Measurements from ENCODE around the gene KCNMA1.
"Not testable (repeated sequence)": the region's sequence is repeated elsewhere in the genome, so short reads cannot be mapped to it uniquely, and the experiment has no call there.

The KCNMA1 gene

DNA sequence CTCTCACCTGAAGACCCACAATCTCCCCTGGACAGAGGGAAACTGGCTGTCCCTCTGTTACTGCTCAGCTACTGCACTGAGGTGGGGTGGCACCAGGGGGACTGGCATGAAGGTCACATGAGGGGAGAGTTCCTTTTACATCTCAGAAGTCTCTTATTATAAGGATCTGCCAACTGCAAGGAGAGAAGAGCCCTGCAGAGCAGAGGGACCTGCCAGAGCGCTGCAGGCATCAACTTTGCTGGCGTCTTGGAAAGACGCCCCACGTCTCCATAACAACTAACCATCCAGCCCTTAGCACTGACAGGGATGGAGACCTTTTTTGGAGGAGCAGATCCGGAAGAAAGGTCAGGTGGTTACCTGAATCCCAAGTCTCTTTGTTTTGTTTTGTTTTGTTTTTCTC, 218.6 kb downstream of the KCNMA1 start:
- H3K9me3 ChIP-seq (replicated peaks in 1 of 11), result no peaks in the 10 kb centered on the region
- H3K27ac ChIP-seq, result no peak overlapping the region
- H3K4me3 ChIP-seq, result no peak overlapping the region
- H3K4me1 ChIP-seq, result peaks cover 0 to 24% (median 13%) of the 10 kb centered on the region in 10 experiments; a peak in 12 of 20 replicates
- no peak overlapping the region for H3K9ac ChIP-seq
- H4K20me1 ChIP-seq, result peaks cover 0 to 100% (median 0%) of the 10 kb centered on the region in 11 experiments; a peak in 2 of 22 replicates
- no peak overlapping the region for H3K4me2 ChIP-seq
- TF ChIP-seq Cebpa-rat (IDR thresholded peaks at IDR 0.05), result no peak
- H3K27me3 ChIP-seq, result no peaks in the 10 kb centered on the region
- no peaks in the 10 kb centered on the region for H3K36me3 ChIP-seq

- H3K4me2 ChIP-seq, result no peak overlapping the region
- H3K27ac ChIP-seq, result no peak overlapping the region
- peaks cover 0 to 100% (median 0%) of the 10 kb centered on the region in 11 experiments; a peak in 2 of 22 replicates for H4K20me1 ChIP-seq
- no peak overlapping the region for H3K4me3 ChIP-seq
- H3K27me3 ChIP-seq, result no peaks in the 10 kb centered on the region
- H3K9ac ChIP-seq, result no peak overlapping the region
- H3K4me1 ChIP-seq, result peaks cover 0 to 27% (median 14%) of the 10 kb centered on the region in 10 experiments; a peak in 12 of 20 replicates
- H3K9me3 ChIP-seq (replicated peaks in 1 of 11), result no peaks in the 10 kb centered on the region
- no peaks in the 10 kb centered on the region for H3K36me3 ChIP-seq
- TF ChIP-seq Cebpa-rat (IDR thresholded peaks at IDR 0.05), result no peak
Observed at GRCh38 chr10:77417806-77418640, 219.6 kb downstream of the KCNMA1 start.

- no peak overlapping the region for H3K4me2 ChIP-seq
- no peaks in the 10 kb centered on the region for H3K36me3 ChIP-seq
- no peak for TF ChIP-seq Cebpa-rat (IDR thresholded peaks at IDR 0.05)
- no peaks in the 10 kb centered on the region for H3K27me3 ChIP-seq
- H3K9me3 ChIP-seq (replicated peaks in 1 of 11), result no peaks in the 10 kb centered on the region
- H3K4me3 ChIP-seq, result no peak overlapping the region
- H3K9ac ChIP-seq, result no peak overlapping the region
- peaks cover 0 to 27% (median 14%) of the 10 kb centered on the region in 10 experiments; a peak in 12 of 20 replicates for H3K4me1 ChIP-seq
- H3K27ac ChIP-seq, result no peak overlapping the region
- H4K20me1 ChIP-seq, result peaks cover 0 to 99% (median 0%) of the 10 kb centered on the region in 11 experiments; a peak in 2 of 22 replicates
Observed at GRCh38 chr10:77417359-77417758, 220.2 kb downstream of the KCNMA1 start.

DNA sequence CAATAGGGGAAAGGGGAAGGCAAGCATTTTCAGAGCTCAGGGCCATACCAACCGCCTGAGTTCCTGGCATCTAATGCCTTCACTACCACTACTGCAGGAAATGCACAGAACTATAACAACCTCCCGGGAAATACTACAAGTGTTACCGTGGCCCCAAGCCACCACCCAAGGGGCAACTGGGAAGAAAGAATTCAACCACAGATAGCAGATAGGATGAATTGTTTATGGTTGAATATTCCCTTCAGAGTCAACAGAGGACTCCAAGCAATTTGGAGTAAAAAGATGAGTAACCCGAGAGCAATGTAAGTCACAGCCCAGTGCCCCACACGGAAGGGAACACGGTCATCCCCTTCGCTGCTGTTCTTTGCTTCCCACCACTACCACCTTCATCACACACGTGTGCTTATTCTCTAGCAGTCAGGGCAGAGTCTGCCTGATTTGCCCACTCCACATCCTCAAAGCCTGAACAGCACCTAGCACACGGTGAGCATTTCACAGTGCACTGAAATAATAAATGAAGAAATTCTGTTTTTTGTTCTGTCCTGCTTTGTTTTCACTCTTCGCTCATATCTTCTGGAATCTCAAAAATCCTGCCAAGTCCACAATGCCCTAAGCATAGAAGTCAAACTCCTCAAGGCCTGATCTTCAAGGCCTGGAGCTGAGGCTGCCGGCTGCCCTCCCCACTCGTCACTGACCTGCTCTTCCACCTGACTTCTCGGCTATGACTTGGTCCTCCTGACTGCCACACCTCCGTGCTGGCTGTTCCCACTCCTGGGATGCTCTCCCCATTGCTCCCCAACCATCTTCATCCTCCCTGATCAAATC, 221.1 kb downstream of the KCNMA1 start:
- Histone ChIP-seq H3K27ac (no peak overlapping the region), H3K36me3 (no peaks in the 10 kb centered on the region), H3K9ac (no peak overlapping the region), H3K4me2 (peak overlapping the region in 9 of 11 experiments; percentile 0 to 60 (median 33); a peak in 13 of 22 replicates), H3K4me3 (no peak overlapping the region), H3K9me3 (replicated peaks in 1 of 11) (no peaks in the 10 kb centered on the region), H4K20me1 (peaks cover 0 to 99% (median 0%) of the 10 kb centered on the region in 11 experiments; a peak in 2 of 22 replicates), H3K27me3 (no peaks in the 10 kb centered on the region), H3K4me1 (peaks cover 0 to 27% (median 14%) of the 10 kb centered on the region in 10 experiments; a peak in 12 of 20 replicates)
- no peak for TF ChIP-seq Cebpa-rat (IDR thresholded peaks at IDR 0.05)

GRCh38 chr10:77415313-77415960, 222.2 kb downstream of the KCNMA1 start:
- Histone ChIP-seq H3K27me3 (no peaks in the 10 kb centered on the region), H3K4me1 (peaks cover 0 to 27% (median 14%) of the 10 kb centered on the region in 10 experiments; a peak in 12 of 20 replicates), H3K36me3 (no peaks in the 10 kb centered on the region), H3K9me3 (replicated peaks in 1 of 11) (no peaks in the 10 kb centered on the region), H3K4me3 (no peak overlapping the region), H3K9ac (no peak overlapping the region), H3K4me2 (peak overlapping the region in 5 of 11 experiments; percentile 13 to 55 (median 48); a peak in 7 of 22 replicates), H3K27ac (no peak overlapping the region), H4K20me1 (peaks cover 0 to 99% (median 0%) of the 10 kb centered on the region in 11 experiments; a peak in 3 of 22 replicates)
- no peak for TF ChIP-seq Cebpa-rat (IDR thresholded peaks at IDR 0.05)

DNA sequence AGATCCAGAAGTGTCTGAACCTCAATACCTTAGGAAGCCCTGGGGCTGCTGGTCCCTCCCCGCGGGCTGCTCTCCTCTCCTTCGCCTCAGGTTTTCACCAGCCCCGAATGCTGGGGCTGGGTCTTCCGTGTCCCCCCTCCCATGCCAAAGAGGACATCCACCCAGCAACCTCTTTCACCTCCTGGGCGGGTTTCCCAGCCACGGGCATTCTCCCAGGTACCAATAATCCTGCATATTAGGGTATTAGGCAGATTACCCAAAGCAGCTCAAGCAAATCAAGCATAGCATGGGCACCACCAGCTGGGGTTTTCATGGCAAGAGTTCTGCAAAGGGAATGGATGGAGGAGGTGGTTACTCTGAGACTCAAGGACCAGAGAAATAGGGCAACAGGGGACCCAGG, 224.4 kb downstream of the KCNMA1 start:
- no peak for TF ChIP-seq Cebpa-rat (IDR thresholded peaks at IDR 0.05)
- H3K36me3 ChIP-seq, result no peaks in the 10 kb centered on the region
- H3K4me1 ChIP-seq, result peaks cover 0 to 30% (median 14%) of the 10 kb centered on the region in 10 experiments; a peak in 12 of 20 replicates
- H3K27ac ChIP-seq, result no peak overlapping the region
- no peak overlapping the region for H3K9ac ChIP-seq
- H3K4me3 ChIP-seq, result no peak overlapping the region
- H3K4me2 ChIP-seq, result no peak overlapping the region
- no peaks in the 10 kb centered on the region for H3K27me3 ChIP-seq
- H3K9me3 ChIP-seq (replicated peaks in 1 of 11), result no peaks in the 10 kb centered on the region
- peaks cover 0 to 99% (median 0%) of the 10 kb centered on the region in 11 experiments; a peak in 3 of 22 replicates for H4K20me1 ChIP-seq

GRCh38 chr10:77412573-77413133, 225.0 kb downstream of the KCNMA1 start:
- not testable (repeated sequence) for H3K27ac ChIP-seq; H3K9ac ChIP-seq; H3K4me3 ChIP-seq; H3K36me3 ChIP-seq; H3K4me2 ChIP-seq; H3K27me3 ChIP-seq; H3K9me3 ChIP-seq (replicated peaks in 1 of 11)
- H3K4me1 ChIP-seq, result peaks cover under 1 to 30% (median 14%) of the 10 kb centered on the region in 10 experiments; a peak in 15 of 20 replicates
- H4K20me1 ChIP-seq, result peaks cover 0 to 99% (median 0%) of the 10 kb centered on the region in 11 experiments; a peak in 3 of 22 replicates

DNA sequence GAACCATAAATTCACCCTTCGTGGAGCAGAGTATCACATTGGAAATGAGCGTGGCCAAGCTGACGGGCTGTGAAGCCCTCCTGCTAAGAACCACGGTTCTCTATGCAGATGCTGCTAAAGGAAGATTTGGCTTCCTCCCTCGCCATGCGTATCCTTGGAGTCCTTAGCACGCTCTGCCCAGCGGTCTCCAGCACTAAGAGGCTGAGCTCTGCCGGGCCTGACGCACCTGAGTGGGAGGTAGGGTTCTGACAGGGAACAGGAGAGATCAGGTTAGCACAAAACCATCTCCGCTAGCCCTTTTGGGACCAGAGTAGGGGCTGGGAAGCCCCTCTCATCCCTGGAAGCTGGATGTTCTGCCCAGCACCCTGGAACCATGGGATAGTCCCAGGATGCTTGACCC, 225.8 kb downstream of the KCNMA1 start:
- TF ChIP-seq Cebpa-rat (IDR thresholded peaks at IDR 0.05), result no peak
- Histone ChIP-seq H3K4me1 (peaks cover 8 to 32% (median 17%) of the 10 kb centered on the region in 10 experiments; a peak in 16 of 20 replicates), H3K4me2 (no peak overlapping the region)

More for the DNA sequence above, 225.8 kb downstream of the KCNMA1 start:
- Histone ChIP-seq H4K20me1 (peaks cover 0 to 99% (median 0%) of the 10 kb centered on the region in 11 experiments; a peak in 3 of 22 replicates), H3K27ac (no peak overlapping the region), H3K4me3 (no peak overlapping the region), H3K9me3 (replicated peaks in 1 of 11) (no peaks in the 10 kb centered on the region), H3K9ac (no peak overlapping the region), H3K36me3 (no peaks in the 10 kb centered on the region), H3K27me3 (no peaks in the 10 kb centered on the region)

All from BLaER1 treated with 17β-estradiol and CSF1 and Interleukin-3, amounts not matched to agents 10 nM and 100 nM (cell line).